GM19463 (cell line): ENCODE measurements around the gene TUBGCP6.

Source experiments
- ATAC-seq: cut with Tn5 transposase; IDR thresholded peaks from one replicate; pipeline ENCODE4 v1.9.1; 2021; ENCODE audit warnings: mild to moderate bottlenecking, moderate library complexity; ENCODE audit not compliant: unreplicated experiment

Gene TUBGCP6

GRCh38 chr22:50198624-50199017, 46.2 kb downstream of the TUBGCP6 start:
- ATAC-seq, result no peak

- ATAC-seq, result no peak
These were observed 46.8 kb downstream of the TUBGCP6 start for GRCh38 chr22:50197856-50198623.

- ATAC-seq, result no peak
These were observed 47.6 kb downstream of the TUBGCP6 start for GRCh38 chr22:50197000-50197800.

- no peak for ATAC-seq
These were observed 48.6 kb downstream of the TUBGCP6 start for GRCh38 chr22:50196256-50196655.

- ATAC-seq, result no peak
These were observed 50.6 kb downstream of the TUBGCP6 start for GRCh38 chr22:50194037-50194805.

- ATAC-seq, result no peak
These were observed 51.2 kb downstream of the TUBGCP6 start for GRCh38 chr22:50193621-50194020.

- no peak for ATAC-seq
These were observed 52.2 kb downstream of the TUBGCP6 start for GRCh38 chr22:50192436-50193204.

GRCh38 chr22:50190941-50191741, 53.7 kb downstream of the TUBGCP6 start:
- ATAC-seq, result no peak

- peak; percentile 48 for ATAC-seq
These were observed 54.5 kb downstream of the TUBGCP6 start for GRCh38 chr22:50190182-50190940.

- ATAC-seq, result no peak
These were observed 55.0 kb downstream of the TUBGCP6 start for GRCh38 chr22:50189849-50190181.

- ATAC-seq, result no peak
These were observed 55.5 kb downstream of the TUBGCP6 start for GRCh38 chr22:50189184-50189848.

- no peak for ATAC-seq
These were observed 56.5 kb downstream of the TUBGCP6 start for GRCh38 chr22:50188356-50188755.

- no peak for ATAC-seq
These were observed 57.9 kb downstream of the TUBGCP6 start for GRCh38 chr22:50186761-50187523.

GRCh38 chr22:50186181-50186714, 58.6 kb downstream of the TUBGCP6 start:
- ATAC-seq, result no peak

GRCh38 chr22:50185375-50186087, 59.3 kb downstream of the TUBGCP6 start, which contains the start of gene TRABD:
Gene TRABD, plus strand, starts transcription at chr22:50185913. Its CDS starts 7,148 bp downstream, at chr22:50193061.
- ATAC-seq, result no peak

GRCh38 chr22:50184902-50185374, 59.9 kb downstream of the TUBGCP6 start:
- no peak for ATAC-seq
